KMS-11 (cell line): ENCODE measurements around the gene MRGPRD.

Experiments
- H2AFZ ChIP-seq: fragments of 200-600 bp; sonication (generic); 2 replicates; pipeline ENCODE4 v1.6.1; 2016; ENCODE audit warnings: antibody characterized with exemption, mixed run types, low read depth
- H3K27ac ChIP-seq: fragments of 200-600 bp; sonication (generic); 2 replicates; pipeline ENCODE4 v1.6.1; 2016; ENCODE audit warnings: mild to moderate bottlenecking, mixed run types
- H3K27me3 ChIP-seq: fragments of 200-600 bp; sonication (generic); 2 replicates; pipeline ENCODE4 v1.6.1; 2017; ENCODE audit warnings: mild to moderate bottlenecking, low read depth, mixed run types, moderate library complexity; ENCODE audit not compliant: insufficient read depth
- H3K36me3 ChIP-seq: fragments of 200-600 bp; sonication (generic); 2 replicates; pipeline ENCODE4 v1.6.1; 2017; ENCODE audit warnings: mild to moderate bottlenecking, mixed run types; ENCODE audit not compliant: insufficient read depth
- H3K4me1 ChIP-seq: fragments of 200-600 bp; sonication (generic); 2 replicates; pipeline ENCODE4 v1.6.1; 2016; ENCODE audit warnings: mild to moderate bottlenecking, low read depth, mixed run types; ENCODE audit not compliant: poor library complexity, severe bottlenecking
- H3K4me2 ChIP-seq: fragments of 200-600 bp; sonication (generic); 2 replicates; pipeline ENCODE4 v1.7.0; 2016; ENCODE audit warnings: mild to moderate bottlenecking, mixed run types
- H3K4me3 ChIP-seq: fragments of 200-600 bp; sonication (generic); IDR thresholded peaks from 2 replicates; pipeline ENCODE4 v1.6.1; 2017; ENCODE audit warnings: low read depth, low read length, mixed read lengths; ENCODE audit not compliant: insufficient read depth
- H3K79me2 ChIP-seq: fragments of 200-600 bp; sonication (generic); 2 replicates; pipeline ENCODE4 v1.6.1; 2016; ENCODE audit warnings: low read depth, mixed run types; ENCODE audit not compliant: insufficient read depth
- H3K9ac ChIP-seq: fragments of 200-600 bp; sonication (generic); 2 replicates; pipeline ENCODE4 v1.6.1; 2016; ENCODE audit warnings: mild to moderate bottlenecking, mixed run types
- H4K20me1 ChIP-seq: fragments of 200-600 bp; sonication (generic); 2 replicates; pipeline ENCODE4 v1.6.1; 2016; ENCODE audit warnings: mild to moderate bottlenecking, mixed run types; ENCODE audit not compliant: insufficient read depth
- CTCF ChIP-seq: fragments of 200-600 bp; sonication (generic); conservative IDR thresholded peaks from 2 replicates; pipeline ENCODE4 v1.6.1; 2017; ENCODE audit warnings: low read depth, mild to moderate bottlenecking, antibody characterized with exemption, low read length, moderate library complexity, mixed read lengths

The MRGPRD gene

DNA sequence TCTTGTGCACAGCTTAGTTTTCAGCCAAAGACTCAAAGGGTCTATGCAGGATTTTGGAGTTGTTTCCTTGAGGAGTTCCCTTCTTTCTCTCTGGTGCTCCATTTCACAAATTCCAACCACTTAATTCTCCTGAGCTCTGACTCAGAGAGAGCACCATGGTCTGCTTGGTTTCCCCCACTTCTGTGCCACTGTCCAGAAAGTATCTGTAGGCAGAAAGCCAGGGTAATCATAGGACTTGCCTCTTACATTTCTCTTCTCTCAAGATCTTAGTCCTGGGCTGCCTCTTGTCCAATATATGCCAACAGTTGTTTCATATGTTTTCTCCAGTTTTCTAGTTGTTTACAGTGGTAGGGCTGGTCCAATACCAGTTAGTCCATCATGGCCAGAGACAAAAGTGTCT lies 6.4 kb upstream of the MRGPRD start:
- no peak overlapping the region for H3K9ac ChIP-seq
- no peaks in the 10 kb centered on the region for H3K79me2 ChIP-seq
- no peak overlapping the region for H3K27ac ChIP-seq
- no peaks in the 10 kb centered on the region for H4K20me1 ChIP-seq
- no peak overlapping the region for H3K4me3 ChIP-seq
- no peak for TF ChIP-seq CTCF
- no peaks in the 10 kb centered on the region for H3K4me1 ChIP-seq
- peaks cover 3% of the 10 kb centered on the region for H3K27me3 ChIP-seq
- H3K4me2 ChIP-seq = no peak overlapping the region
- no peak overlapping the region for H2AFZ ChIP-seq
- no peaks in the 10 kb centered on the region for H3K36me3 ChIP-seq

DNA sequence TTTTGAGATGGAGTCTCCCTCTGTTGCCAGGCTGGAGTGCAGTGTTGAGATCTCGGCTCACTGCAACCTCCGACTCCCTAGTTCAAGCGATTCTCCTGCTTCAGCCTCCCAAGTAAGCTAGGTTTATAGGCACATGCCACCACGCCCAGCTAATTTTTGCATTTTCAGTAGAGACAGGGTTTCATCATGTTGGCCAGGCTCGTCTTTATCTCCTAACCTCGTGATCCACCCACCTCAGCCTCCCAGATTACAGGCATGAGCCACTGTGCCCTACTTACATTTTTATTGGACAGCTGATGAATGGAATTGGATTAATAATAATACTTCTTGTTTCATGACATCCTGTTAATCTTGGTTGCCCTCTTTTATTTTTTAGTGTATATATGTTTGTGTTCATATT lies 3.0 kb upstream of the MRGPRD start:
- Histone ChIP-seq H3K9ac (no peak overlapping the region), H2AFZ (no peak overlapping the region), H3K27ac (no peak overlapping the region), H4K20me1 (no peaks in the 10 kb centered on the region), H3K79me2 (no peaks in the 10 kb centered on the region), H3K4me1 (no peaks in the 10 kb centered on the region), H3K4me2 (no peak overlapping the region), H3K27me3 (peaks cover 6% of the 10 kb centered on the region), H3K4me3 (no peak overlapping the region), H3K36me3 (no peaks in the 10 kb centered on the region)
- no peak for TF ChIP-seq CTCF

DNA sequence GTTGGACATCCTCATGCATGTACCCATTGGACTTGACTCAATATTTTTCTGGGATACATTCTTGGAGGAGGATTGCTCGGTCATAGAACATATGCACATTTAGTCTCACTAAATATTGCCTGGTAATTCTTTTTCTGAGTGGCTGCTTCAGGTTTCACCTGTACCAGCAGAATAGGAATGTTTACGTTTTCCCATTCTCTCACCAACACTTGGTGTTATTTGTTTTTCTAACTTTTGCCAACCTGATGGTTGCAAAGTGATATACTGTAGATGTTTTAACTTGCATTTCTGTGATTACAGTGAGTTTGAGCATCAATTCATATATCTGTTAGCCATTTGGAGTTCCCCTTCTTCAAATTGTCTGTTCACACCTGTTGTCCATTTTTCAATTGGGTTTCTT lies 1.3 kb upstream of the MRGPRD start:
- Histone ChIP-seq H4K20me1 (no peaks in the 10 kb centered on the region), H3K27ac (no peak overlapping the region), H3K79me2 (no peaks in the 10 kb centered on the region), H3K4me1 (no peaks in the 10 kb centered on the region), H3K27me3 (peaks cover 6% of the 10 kb centered on the region), H3K9ac (no peak overlapping the region), H2AFZ (no peak overlapping the region), H3K4me3 (no peak overlapping the region), H3K4me2 (no peak overlapping the region), H3K36me3 (no peaks in the 10 kb centered on the region)
- no peak for TF ChIP-seq CTCF

GRCh38 chr11:68979931-68980775 lies 633 bp downstream of the MRGPRD start:
- Histone ChIP-seq H3K4me2 (no peak overlapping the region), H2AFZ (no peak overlapping the region), H3K27me3 (peaks cover 6% of the 10 kb centered on the region), H3K4me1 (no peaks in the 10 kb centered on the region), H3K4me3 (no peak overlapping the region), H4K20me1 (no peaks in the 10 kb centered on the region), H3K9ac (no peak overlapping the region), H3K27ac (no peak overlapping the region), H3K36me3 (no peaks in the 10 kb centered on the region), H3K79me2 (no peaks in the 10 kb centered on the region)
- no peak for TF ChIP-seq CTCF
